HG03558 (cell line): Measurements from ENCODE around the gene LBX2.

Source experiments
- ATAC-seq: cut with Tn5 transposase; IDR thresholded peaks from one replicate; pipeline ENCODE4 v1.9.1; 2021; ENCODE audit warnings: moderate number of reproducible peaks; ENCODE audit not compliant: unreplicated experiment; ENCODE audit errors: extremely low read depth

The LBX2 gene

DNA sequence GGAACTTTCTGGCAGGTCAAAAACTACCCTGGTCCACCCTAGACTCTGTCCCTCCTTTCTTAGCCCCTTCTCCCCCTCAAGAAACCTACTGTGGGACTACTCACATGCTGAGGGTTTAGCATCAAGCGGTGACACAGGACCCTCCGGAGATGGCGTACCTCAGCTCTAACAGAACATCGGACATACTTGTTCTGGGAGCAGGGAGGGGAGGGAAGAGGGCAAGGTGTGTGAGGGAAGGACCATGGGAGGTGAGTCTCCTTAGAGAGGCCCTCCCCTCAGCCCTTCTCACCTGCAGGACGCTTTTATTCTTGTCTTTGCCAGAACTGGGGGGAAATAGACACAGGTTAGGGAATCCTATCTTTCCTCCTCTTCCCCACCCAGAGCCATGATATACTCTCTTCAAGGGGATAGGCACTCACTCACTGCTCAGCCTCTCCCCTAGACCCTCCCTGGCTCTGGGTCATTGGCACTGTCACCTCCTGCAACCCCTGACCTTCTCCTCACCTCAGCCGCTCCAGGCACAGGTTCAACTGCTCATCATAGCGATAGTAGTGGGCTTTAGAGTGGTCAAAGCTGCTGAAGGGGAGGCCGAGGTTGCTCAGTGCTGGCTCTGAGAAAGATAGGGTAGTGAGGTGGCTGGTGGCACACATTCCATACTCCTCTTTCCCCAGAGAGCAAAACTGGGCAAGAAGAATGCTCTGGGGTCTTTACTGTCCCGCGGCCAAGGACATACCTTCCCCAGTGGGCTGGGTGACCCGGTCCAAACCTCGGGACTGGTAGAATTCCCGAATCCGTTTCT lies 6.2 kb upstream of the LBX2 start:
- no peak for ATAC-seq

DNA sequence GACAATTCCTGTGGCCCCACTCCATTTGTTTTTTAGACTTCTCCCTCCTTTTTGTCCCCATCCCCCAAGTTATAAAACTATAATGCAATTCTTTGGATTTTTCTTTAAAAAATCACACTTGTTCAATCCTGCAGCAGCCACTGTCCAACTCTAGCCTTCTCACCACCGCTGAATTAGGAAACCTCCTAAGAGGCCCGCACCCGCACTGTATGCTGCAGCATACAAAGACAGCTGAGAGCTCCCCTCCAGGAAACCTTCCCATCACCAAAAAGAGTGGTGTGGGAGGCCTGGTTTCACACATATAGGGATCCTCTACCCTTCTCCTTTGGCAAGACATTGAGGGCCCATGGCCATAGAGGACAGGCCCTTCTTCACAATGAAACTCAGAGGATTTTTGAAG lies 5.2 kb upstream of the LBX2 start:
- no peak for ATAC-seq

DNA sequence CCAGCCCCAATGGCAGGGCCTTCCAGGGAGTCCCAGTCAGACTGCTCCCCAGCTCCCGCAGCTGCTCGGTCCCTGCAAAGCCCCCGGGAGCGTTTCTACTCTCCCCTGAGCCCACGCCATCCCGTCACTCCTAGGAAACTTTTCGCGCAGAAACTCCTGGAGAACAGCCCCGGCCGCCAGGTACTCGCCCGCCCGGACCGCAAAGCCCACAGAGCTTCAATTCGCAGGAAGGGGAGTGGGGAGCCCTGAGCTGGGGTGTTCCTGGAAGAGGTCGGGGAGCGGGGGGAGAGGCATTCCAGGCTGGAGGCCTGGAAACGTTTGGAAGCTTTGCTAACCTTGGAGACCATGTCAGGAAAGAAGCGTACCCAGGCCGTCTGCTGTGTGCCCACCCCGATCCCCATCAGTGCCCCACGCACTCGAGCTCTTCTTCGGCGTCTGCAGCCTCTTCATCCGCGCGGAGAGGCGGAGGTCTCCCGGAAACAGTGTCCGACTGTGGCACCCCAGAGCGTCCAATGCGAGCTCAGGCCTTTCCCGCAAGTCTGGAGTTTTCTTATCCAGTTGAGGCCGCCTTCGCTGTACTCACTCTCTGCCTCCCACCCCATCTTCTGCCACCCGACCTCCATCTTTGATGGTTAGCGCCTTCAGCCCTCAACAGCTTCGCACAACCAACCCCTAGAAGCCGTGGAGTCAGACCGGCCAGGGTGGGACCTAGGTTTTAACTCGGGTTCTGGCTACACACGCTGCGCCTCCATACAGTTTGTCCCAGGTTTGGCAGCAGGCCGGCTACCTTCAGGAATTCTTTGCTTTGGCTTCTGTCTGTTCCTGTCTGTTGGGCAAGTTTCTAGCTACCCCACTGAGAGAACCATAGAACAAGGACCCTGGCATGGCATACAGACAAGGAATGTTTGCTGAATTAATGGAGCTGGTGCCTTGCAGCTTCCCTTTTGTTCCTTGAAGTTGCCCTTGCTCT lies 4.4 kb upstream of the LBX2 start:
- no peak for ATAC-seq

DNA sequence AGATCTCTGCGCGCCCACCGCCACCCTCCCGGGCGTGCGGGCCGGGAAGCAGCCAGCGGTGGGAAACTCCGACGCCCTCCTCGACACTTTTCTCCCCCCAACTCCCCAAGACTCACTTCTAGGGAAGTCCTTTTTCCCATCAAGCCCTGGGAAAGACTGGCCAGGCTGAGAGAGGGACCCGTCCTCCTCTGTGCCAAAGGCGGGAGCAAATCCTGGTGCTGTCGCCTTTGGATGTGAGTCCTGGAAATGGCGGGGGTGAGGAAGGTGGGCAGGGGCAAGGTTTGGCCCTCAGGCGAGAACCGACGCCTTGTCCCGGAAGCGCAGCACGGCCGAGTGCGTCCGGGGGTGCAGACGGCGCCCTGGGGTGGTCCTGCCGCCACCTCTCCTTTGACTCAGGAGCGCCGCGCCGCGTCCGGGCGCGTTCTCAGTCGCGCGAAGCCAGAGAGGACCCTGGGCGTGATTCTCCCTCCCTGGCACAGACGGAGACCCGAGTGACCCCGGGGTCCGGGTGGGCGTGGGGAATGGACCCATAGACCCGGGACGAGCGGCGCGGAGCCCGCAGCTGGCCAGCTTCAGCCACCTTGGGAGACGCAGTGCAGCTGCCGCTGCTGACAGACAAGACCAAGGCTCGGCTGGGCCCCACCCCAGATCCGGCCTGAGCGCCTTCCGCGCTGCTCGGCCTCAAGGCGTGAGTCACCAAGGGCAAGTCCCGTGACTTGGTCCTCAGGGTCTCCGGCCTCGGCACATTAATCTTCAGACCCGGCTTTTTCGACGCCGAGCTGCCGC lies 3.5 kb upstream of the LBX2 start:
- ATAC-seq = no peak

DNA sequence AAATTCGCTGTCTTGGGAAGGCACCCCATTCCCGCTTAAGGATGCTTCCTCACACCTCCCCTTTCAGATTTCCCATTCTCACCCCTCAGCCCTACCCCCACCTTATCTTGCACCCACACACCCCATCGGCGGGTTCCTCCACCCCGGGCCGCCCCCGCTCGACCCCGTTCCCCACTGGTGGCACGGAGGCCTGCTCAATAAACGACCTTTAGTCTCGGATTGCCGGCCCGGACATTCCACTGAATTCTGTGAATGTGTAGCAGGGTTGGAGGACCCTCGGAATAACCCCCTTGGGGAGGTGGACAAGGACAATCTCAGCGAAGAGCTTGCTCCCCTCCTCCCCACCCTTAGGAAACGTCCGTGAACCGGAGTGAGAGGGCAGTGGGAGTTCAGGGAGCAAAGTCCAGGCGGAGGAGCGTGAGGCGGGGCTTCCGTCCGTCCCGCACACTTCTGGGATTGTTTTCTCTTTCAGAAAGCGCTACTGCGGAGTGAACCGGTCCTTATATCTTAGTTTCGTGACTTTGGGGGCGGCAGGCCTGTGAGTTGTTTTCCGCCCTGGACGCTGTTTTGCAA lies 2.8 kb upstream of the LBX2 start:
- ATAC-seq = no peak

DNA sequence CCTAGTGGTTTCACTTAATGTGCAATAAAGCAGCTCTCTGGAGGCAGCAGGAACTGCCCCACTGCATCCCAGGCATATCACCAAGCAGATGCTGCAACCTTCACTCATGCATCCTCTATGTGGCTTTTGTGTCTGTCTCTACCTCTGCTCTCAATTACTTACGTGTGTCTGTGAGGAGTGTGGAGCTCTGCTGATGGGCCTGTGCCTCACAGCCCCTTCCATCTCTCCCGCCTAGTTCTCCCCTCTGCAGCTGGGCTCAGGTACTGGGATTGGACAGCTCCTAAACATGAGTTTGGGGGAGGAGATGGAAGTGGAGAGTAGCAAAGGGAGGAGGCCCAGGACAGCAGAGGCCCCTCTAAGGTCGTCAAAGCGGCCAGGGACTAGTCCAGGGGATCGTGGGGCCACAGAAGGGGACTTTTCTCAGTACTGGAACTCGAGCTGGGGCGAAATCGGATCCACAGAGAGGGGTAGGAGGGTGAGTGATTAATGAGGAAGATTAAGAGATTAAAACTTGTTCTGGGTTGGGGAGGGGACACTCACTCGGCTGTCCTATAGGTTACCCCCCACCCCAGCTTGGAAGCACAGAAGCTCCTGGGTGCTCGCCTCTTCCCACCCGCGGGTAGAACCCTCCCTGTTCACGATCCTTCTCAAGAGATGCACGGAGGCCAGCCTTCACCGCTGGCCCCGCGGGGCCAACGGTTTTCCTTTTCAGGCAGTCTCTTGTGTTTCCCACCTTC lies 2.1 kb upstream of the LBX2 start:
- no peak for ATAC-seq

DNA sequence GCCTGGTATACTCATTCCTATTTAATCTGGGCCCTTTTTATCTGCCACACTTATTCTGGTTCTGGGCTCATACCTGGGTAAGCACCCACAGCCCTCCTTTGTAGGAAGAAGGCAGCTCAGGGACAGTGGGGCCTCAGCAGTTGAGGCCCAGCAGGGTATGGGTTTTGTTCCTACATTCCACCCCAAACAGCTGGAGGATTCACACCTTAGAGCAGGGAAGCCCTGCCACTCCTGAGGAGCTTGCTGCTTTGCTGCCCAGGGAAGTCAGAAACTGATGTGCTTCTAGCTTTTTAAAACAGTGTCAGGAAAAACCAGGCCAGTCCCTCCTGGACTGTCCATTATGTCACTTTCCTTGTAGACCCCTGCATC lies 1.2 kb upstream of the LBX2 start:
- ATAC-seq = no peak

DNA sequence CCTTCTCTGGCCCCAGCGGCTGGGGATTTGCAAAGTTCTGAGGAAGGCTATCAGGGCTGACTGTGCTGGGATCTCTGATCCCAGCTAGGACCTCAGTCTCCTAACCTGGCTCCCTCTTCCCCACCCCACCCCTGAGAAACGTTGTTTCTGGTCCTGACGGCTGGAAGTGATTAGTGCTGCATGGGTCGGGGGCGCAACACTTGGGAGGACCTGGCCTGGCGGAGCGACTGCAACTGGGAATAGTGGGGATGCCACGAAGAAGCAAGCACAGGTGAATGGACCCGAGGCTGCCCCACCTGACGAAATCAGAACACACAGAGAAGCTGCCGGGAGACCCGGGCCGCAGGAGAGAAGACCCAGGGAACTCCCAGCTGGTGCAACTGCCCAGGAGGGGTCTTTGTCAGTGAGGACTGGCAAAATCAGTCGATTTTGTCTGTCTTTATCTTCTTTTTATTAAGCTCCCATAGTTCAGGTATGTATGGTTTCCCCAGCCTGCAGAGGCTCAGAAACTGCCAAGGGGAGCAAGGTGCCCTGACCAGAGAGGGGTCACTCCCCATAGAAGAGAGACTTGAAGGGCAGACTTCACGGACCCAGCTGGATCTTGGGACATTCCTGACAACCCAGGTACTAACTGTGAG lies 656 bp upstream of the LBX2 start:
- no peak for ATAC-seq

DNA sequence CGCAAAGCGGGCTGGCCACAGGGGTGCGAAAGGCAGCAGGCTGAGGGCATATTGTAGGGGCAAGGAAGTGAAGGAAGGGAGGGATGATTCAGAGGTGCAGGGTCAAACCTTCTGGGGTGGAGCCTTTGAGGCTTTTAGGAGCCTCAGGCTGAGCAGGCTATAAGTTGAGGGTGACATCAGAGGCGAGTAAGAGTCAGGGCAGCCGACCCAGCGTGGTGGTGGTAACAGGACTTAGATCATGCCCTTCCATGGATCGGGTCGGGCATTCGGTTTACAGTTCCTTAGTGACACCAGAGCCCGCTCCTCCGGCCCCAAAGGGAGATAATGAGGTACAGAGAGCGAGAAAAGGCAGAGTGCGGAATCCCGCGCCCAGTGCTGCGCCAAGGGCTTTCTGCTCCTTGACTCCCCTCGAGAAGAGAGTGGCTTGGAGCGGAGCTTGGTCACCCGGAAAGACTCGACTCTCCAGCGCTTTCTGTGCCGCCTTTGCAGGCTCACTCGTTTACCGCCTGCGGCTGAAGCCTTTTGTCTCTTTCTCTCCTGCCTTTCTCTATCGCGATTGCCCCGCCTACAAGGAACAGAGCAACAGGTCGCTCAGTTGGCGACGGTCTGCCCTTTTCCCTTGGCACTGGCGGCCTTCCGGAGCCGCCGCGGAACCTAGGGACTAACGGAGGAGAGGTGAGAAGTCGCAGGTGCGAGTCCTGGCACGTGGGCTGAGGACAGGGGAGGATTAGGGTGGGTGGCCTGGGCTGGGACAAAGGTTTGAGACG lies 720 bp downstream of the LBX2 start:
- ATAC-seq = no peak

DNA sequence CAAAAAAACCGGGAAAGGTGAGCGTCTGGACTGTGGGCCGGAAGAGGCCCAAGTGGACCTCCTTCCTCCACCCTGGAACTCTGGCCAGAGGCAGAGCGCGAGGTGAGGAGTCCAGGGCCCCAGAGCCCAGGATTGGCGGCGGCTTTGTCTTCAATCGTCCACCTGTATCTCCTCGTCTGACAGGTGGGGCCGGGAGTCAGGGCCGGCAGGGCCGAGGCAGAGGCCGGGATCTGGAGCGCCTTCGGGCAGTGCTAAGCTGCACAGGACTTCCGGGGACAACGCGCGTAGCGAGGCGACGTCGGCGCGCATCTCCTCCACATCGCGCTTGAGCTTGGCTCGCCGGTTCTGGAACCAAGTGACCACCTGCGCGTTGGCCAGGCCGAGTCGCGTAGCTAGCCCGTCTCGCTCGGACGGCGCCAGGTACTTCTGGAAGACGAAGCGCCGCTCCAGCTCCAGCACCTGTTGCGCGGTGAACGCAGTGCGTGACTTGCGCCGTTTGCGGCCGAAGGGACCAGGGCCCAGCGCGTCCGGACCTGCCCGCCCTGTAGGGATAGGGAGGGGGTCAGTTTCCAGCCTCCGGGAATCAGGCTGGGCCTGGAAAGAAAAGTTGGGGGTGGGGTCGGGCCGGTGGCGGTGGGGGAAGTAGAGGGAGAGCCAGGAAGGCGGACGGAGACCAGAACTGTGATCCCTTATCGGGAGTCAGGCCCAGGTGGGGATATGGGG lies 1.5 kb downstream of the LBX2 start:
- no peak for ATAC-seq

DNA sequence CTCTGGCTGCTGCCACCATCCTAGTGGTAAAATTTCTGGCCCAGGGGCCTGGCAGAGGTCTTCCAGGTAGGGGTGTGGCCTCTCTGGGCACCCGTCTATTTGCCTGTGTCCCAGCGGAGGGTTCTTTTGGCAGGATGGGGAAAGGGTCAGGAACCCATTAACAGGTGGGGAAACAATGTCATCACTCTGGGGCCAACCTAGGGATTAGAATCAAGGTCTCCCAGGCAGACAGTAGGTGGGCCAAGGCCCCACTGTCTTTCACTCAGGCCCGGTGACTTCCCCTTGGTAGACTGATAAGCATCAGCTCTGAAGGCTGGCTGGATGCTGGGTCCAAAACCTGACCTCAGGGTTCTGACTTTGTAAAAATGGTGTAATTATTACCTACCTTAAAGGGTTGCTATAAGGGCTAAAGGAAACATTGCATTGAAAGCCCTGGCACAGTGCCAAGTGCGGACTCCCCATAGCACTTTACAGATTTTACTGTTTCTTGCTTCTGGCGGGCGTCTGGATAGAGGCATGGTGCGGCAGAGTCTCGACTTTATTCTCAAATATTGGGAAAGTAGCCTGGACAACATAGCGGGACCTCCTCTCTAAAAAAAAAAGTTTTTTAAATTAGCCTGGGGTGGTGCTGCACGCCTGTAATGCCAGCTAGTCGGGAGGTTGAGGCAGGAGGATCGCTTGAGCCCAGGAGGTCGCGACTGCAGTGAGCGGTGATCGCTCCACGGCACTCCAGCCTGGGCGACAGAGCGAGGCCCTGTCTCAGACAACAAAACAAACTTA lies 2.2 kb downstream of the LBX2 start:
- ATAC-seq = no peak

DNA sequence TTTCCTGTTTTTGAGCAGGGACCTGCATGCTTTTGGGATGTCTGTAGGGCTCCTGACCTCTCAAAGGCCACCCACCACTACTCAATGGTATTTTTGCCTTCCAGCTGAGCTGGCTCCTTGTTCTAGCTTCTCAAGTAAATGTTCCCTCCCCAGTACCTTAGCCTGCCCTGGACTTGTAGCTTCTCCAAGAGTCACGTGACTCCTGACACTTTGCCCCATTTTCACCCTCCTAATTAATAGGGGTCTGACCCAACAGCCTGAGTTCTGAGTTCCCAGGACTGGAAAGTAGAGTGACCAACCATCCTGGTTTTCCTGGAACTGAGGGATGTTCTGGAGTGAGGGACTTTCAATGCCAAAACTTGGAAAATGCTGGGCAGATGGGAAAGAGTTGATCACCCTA lies 4.0 kb downstream of the LBX2 start:
- ATAC-seq = no peak

DNA sequence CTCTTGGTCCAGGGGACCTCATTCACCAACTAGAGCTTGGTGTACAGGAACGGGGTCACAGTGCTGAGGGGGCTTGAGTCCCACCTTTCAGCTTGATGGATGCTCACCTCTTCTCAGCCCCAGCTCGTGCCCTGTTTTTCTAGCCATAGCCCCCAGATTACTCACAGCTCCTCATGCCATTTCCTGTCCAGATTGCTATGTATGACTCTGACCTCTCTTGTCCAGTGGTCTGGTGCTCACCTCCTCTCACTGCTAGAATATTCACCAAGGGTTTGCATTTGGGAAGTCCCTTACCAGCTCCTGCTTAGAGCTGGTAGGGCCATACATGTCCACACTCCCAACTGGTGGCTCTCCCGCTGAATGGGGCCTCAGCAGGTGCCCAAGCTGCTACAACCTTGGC lies 5.9 kb downstream of the LBX2 start:
- ATAC-seq = no peak

DNA sequence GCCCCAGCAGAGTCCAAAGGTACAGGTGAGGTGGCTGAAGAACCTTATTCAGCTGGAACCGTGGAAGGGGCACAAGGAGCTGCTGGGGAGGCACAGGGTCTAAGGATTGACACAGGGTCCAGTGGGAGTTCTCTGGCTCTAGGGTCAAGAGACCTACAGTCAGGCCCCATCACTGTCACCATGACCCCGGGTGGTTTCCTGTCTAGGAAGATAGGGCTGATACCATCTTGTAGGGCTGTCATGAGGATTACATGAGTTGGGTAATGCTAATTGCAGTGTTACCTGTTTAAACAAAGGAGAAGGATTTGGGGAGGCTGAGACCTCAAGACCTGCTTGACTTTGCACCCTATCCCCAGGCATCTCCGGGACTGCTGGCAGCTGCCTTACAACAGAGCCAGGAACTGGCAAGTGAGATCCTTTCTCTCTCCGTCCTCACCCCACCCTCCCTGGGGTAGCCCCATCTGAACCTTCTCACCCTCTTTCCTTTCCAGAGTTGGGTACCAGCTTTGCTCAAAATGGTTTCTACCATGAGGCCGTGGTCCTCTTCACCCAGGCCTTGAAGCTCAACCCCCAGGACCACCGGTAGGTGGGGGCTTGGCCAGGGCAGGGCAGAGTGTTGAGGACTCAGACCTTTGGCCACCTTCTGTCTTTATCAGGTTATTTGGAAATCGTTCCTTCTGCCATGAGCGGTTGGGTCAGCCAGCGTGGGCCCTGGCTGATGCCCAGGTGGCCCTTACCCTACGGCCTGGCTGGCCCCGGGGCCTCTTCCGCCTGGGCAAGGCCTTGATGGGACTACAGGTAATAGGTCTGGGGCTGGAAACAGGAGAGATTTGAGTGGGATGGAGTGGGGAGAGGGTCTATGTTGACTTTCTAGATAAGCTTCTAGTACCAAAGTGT lies 7.5 kb downstream of the LBX2 start:
- ATAC-seq = no peak

DNA sequence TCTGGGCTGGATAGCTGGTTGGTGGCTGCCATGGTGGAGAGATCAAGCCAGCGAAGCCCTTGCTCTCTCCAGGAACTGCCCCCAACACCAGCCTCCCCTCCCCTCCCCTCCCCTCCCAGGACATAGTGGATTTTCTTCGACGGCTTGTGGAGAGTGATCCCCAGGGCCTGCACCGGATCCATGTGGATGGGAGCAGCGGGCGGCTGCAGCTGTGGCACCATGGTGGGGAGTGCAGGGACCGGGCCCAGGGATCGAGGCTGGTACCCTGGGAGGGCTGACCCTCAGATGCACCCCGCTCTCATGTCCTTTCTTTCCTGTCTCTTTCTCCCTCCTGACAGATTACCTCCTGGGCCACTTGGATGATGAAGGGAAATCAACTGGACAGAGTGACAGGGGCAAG lies 9.5 kb downstream of the LBX2 start:
- no peak for ATAC-seq
